Ishikawa (cell line): Measurements from ENCODE around the gene MINK1.
"Not testable (repeated sequence)": the region's sequence is repeated elsewhere in the genome, so short reads cannot be mapped to it uniquely, and the experiment has no call there.

Experiments
- CEBPB ChIP-seq: IDR thresholded peaks from 2 replicates; pipeline ENCODE4 v1.6.1; 2012
- CREB1 ChIP-seq: IDR thresholded peaks from 2 replicates; pipeline ENCODE4 v1.6.1; 2012; ENCODE audit warnings: low read depth
- TCF12 ChIP-seq: IDR thresholded peaks from 2 replicates; pipeline ENCODE4 v1.6.1; 2012; ENCODE audit warnings: low read depth
- TEAD4 ChIP-seq: IDR thresholded peaks from 2 replicates; pipeline ENCODE4 v1.6.1; 2012
- TF ChIP-seq, protein P1 (sequence below): IDR thresholded peaks from 2 replicates; pipeline ENCODE4 v1.6.1; 2012
- TF ChIP-seq, protein P2 (sequence below): IDR thresholded peaks from 2 replicates; pipeline ENCODE4 v1.6.1; 2012; ENCODE audit warnings: low read depth, mild to moderate bottlenecking
- TF ChIP-seq, protein P3 (sequence below): IDR thresholded peaks from 2 replicates; pipeline ENCODE4 v1.6.1; 2012

DNA sequence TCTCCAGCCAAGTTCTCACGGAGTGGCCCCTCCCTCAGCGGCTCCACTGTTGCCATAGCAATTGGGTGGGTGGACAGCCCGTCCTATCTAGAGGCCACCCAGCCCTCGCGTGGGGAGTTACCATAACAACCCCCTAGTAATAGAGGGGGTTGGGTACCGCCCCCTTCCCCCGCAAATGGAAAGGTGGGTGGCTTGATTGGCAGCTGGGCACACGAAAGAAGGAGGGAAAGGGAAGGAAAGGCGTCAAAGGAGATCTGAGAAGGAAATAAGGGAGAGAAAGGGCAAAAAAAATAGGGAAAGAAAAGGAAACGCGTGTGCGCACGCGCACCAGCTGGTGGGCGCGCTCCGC, 337 bp upstream of the MINK1 start:
- TF ChIP-seq, protein P1, sequence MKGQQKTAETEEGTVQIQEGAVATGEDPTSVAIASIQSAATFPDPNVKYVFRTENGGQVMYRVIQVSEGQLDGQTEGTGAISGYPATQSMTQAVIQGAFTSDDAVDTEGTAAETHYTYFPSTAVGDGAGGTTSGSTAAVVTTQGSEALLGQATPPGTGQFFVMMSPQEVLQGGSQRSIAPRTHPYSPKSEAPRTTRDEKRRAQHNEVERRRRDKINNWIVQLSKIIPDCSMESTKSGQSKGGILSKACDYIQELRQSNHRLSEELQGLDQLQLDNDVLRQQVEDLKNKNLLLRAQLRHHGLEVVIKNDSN: not testable (repeated sequence)
- TF ChIP-seq, protein P2, sequence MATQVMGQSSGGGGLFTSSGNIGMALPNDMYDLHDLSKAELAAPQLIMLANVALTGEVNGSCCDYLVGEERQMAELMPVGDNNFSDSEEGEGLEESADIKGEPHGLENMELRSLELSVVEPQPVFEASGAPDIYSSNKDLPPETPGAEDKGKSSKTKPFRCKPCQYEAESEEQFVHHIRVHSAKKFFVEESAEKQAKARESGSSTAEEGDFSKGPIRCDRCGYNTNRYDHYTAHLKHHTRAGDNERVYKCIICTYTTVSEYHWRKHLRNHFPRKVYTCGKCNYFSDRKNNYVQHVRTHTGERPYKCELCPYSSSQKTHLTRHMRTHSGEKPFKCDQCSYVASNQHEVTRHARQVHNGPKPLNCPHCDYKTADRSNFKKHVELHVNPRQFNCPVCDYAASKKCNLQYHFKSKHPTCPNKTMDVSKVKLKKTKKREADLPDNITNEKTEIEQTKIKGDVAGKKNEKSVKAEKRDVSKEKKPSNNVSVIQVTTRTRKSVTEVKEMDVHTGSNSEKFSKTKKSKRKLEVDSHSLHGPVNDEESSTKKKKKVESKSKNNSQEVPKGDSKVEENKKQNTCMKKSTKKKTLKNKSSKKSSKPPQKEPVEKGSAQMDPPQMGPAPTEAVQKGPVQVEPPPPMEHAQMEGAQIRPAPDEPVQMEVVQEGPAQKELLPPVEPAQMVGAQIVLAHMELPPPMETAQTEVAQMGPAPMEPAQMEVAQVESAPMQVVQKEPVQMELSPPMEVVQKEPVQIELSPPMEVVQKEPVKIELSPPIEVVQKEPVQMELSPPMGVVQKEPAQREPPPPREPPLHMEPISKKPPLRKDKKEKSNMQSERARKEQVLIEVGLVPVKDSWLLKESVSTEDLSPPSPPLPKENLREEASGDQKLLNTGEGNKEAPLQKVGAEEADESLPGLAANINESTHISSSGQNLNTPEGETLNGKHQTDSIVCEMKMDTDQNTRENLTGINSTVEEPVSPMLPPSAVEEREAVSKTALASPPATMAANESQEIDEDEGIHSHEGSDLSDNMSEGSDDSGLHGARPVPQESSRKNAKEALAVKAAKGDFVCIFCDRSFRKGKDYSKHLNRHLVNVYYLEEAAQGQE: not testable (repeated sequence)
- TF ChIP-seq TCF12, CEBPB, TEAD4, CREB1: not testable (repeated sequence)
- TF ChIP-seq, protein P3, sequence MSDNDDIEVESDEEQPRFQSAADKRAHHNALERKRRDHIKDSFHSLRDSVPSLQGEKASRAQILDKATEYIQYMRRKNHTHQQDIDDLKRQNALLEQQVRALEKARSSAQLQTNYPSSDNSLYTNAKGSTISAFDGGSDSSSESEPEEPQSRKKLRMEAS: peak; percentile 66; the same call in 1 of the 2 replicates
